ENCODE results near the gene TMEM97.
"Not testable (repeated sequence)": the region's sequence is repeated elsewhere in the genome, so short reads cannot be mapped to it uniquely, and the experiment has no call there.

Gene TMEM97

GRCh38 chr17:28338769-28339212 lies 19.8 kb downstream of the TMEM97 start:
- DNase-seq: not testable (repeated sequence)

- DNase-seq: no peak
Measured at GRCh38 chr17:28339431-28339830, 20.4 kb downstream of the TMEM97 start.

GRCh38 chr17:28340374-28340773 lies 21.4 kb downstream of the TMEM97 start:
- DNase-seq: no peak

- no peak for DNase-seq
Measured at GRCh38 chr17:28341516-28341915, 22.5 kb downstream of the TMEM97 start.

GRCh38 chr17:28342313-28342712 lies 23.3 kb downstream of the TMEM97 start:
- DNase-seq: no peak

GRCh38 chr17:28343491-28343932 lies 24.5 kb downstream of the TMEM97 start:
- no peak for DNase-seq

GRCh38 chr17:28344011-28344410 lies 25.0 kb downstream of the TMEM97 start:
- DNase-seq: no peak

GRCh38 chr17:28344435-28344901 lies 25.5 kb downstream of the TMEM97 start:
- DNase-seq: no peak

GRCh38 chr17:28345419-28346198 lies 26.6 kb downstream of the TMEM97 start:
- no peak for DNase-seq

GRCh38 chr17:28346199-28346580 lies 27.2 kb downstream of the TMEM97 start:
- DNase-seq: no peak

- no peak for DNase-seq
Measured at GRCh38 chr17:28346746-28347246, 27.8 kb downstream of the TMEM97 start.

GRCh38 chr17:28347261-28347891 lies 28.4 kb downstream of the TMEM97 start:
- DNase-seq: no peak

- DNase-seq: no peak
Measured at GRCh38 chr17:28348979-28349378, 30.0 kb downstream of the TMEM97 start.

- DNase-seq: no peak
Measured at GRCh38 chr17:28350271-28350670, 31.3 kb downstream of the TMEM97 start.

- DNase-seq: peak; percentile 89 to 95 (median 90)
Measured at GRCh38 chr17:28357061-28357900, 38.3 kb downstream of the TMEM97 start, which contains the start of gene POLDIP2. Gene POLDIP2, minus strand, starts transcription at chr17:28357527. Its CDS starts 79 bp downstream, at chr17:28357448.

GRCh38 chr17:28357901-28358197 lies 38.8 kb downstream of the TMEM97 start:
- no peak for DNase-seq

- no peak for DNase-seq
Measured at GRCh38 chr17:28363186-28363585, 44.2 kb downstream of the TMEM97 start.

GRCh38 chr17:28363776-28364650 lies 45.0 kb downstream of the TMEM97 start:
- no peak for DNase-seq

- no peak for DNase-seq
Measured at GRCh38 chr17:28364665-28365363, 45.8 kb downstream of the TMEM97 start, which contains the start of gene SEBOX. Gene SEBOX, minus strand, starts transcription at chr17:28365199. Its CDS starts 48 bp downstream, at chr17:28365151.

GRCh38 chr17:28365487-28365886 lies 46.5 kb downstream of the TMEM97 start:
- no peak for DNase-seq

- no peak for DNase-seq
Measured at GRCh38 chr17:28366605-28367004, 47.6 kb downstream of the TMEM97 start.

Measured in activated CD4-positive, CD25-positive, alpha-beta regulatory T cell (primary cell).